HG03432 (cell line): ENCODE results near the gene ZNF12.
A peak's percentile ranks its signal among the peaks of the same experiment; 100 is the strongest.
"Not testable (repeated sequence)": the region's sequence is repeated elsewhere in the genome, so short reads cannot be mapped to it uniquely, and the experiment has no call there.

ENCODE experiments used
- ATAC-seq: cut with Tn5 transposase; IDR thresholded peaks from one replicate; pipeline ENCODE4 v1.9.1; 2021; ENCODE audit warnings: mild to moderate bottlenecking, moderate library complexity; ENCODE audit not compliant: unreplicated experiment

Gene ZNF12

DNA sequence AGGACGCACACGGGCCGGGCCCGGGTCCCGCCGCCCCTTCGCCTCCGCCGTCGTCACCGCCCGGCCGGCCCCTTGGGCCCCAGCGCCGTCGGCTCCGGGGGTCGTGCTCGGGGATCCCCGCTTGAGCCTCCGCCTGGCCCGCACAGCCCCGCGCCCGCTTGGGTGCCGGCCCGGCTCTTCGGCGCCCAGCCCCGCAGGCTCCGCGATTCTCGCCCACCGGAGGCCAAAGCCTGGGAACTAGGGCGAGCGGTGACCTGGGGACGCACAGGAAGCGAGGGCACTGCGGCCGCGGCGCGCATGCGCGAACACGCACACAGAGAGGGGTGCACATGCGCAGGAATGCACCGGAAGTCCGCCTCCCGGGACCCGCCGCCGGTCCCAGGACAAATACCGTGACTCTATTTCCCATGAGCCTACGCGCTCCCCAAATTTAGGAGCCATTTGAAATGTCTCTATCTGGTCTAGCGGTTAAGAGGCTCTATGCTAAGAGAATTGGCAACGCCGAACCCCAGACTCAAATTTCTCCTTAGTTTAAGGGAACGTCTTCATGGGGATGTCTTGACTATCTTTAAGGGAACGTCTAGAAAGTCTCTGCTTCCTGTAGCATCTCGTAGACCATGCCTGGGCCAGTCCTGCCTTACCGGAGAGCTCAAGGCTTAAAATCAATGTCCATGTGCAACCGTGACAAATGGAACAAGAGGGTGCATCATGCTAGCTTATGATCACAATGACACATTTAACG, at the start of gene ZNF12:
Gene ZNF12 (minus strand): TSS at position 282 of the 742 bp plus-strand sequence. CDS start 1,774 bp downstream, outside the sequence.
- peak; percentile 93 for ATAC-seq

GRCh38 chr7:6753964-6754363, 47.2 kb upstream of the ZNF12 start, which contains the start of gene RSPH10B2:
Gene RSPH10B2, plus strand, starts transcription at chr7:6754103. Its CDS starts 3,575 bp downstream, at chr7:6757678.
- not testable (repeated sequence) for ATAC-seq

DNA sequence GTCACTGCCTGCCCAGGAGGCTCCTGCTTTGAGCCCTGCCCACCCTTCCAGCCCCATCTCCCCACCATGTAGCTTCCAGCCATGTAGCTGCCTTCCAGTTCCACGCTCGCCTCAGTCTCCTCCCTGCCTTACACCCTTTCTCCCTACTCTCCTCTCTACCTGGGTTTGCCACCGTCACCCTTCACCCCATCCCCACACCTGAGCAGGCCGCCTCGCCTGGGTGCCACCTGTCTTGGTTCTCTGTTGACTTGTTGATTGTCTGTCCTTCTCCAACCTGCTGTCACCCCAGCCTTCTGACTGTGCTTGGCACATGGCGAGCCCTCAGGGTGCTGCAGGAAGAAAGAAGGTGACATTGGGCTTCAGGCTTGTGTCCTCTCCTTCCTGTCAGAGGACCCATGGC, 43.4 kb upstream of the ZNF12 start:
- ATAC-seq = not testable (repeated sequence)

- not testable (repeated sequence) for ATAC-seq
Observed at GRCh38 chr7:6749335-6749734, 42.6 kb upstream of the ZNF12 start.

GRCh38 chr7:6744410-6745100, 37.8 kb upstream of the ZNF12 start:
- not testable (repeated sequence) for ATAC-seq

GRCh38 chr7:6738415-6738814, 31.7 kb upstream of the ZNF12 start:
- ATAC-seq = not testable (repeated sequence)

- ATAC-seq = no peak
Observed at GRCh38 chr7:6730343-6730633, 23.5 kb upstream of the ZNF12 start.

DNA sequence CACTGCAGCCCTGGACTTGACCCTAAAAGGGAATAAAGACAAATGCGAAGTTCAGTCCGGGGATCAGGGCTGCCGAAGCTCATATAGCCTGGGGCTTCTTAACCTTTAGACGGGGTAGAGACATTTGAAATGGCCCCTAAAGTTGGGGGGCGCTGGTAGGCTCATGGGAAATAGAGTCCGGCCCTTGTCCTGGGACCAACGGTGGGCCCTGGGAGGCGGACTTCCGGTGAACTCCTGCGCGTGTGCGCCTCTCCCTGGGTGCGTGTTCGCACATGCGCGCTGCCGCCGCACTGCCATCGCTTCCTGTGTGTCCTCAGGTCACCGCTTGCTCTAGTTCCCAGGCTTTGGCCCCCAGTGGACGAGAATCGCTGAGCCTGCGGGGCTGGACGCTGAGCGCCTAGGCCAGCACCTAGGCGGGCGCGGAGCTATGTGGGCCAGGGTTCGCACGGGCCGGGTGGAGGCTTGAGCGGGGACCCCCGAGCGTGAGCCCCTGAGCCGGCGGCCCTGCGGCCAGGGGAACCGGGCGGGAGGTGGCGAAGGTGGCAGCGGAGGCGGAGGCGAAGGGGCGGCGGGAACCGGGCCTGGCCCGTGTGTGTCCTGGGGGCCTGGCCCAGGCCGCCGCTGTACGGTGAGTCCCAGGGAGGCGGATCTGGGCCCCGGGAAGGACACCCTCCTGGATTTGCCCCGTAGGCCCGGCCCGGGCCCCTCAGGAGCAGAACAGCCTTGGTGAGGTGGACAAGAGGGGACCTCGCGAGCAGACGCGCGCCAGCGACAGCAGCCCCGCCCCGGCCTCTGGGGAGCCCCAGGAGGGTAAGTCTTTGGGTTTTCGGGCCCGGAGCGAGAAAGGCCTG, 23.0 kb upstream of the ZNF12 start:
- ATAC-seq = peak; percentile 92

GRCh38 chr7:6728893-6729491, 22.2 kb upstream of the ZNF12 start:
- not testable (repeated sequence) for ATAC-seq

DNA sequence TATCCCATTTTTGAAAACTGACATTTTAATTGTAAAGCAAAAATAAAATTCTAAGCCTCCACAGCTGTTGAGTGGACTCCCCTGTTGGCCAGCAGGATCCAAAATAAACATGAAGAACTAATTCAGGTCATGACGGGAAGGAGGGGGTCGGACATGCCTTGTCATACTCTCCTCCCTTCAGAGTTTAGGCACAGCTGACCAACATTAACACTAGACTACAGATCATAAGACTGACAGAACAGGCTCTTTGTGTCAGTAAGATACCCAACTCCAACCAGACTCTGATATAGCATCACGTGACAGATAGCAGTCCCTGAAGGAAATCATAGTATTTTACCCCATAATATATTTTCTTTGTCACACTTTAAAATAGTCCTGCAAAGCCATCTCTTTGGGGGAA, 20.9 kb upstream of the ZNF12 start:
- ATAC-seq = no peak

DNA sequence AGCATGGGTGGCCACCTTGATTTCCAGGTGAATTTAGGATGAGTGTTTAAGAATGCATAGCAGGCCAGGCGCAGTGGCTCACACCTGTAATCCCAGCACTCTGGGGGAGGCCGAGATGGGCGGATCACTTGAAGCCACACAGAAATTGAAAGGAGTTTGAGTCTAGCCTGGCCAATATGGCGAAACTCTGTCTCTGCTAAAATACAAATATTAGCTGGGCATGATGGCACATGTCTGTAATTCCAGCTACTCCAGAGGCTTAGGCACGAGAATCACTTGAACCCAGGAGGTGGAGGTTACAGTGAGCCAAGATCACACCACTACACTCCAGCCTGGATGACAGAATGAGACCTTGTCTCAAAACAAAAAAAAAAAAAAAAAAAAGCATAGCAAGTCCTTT, 19.6 kb upstream of the ZNF12 start:
- not testable (repeated sequence) for ATAC-seq

DNA sequence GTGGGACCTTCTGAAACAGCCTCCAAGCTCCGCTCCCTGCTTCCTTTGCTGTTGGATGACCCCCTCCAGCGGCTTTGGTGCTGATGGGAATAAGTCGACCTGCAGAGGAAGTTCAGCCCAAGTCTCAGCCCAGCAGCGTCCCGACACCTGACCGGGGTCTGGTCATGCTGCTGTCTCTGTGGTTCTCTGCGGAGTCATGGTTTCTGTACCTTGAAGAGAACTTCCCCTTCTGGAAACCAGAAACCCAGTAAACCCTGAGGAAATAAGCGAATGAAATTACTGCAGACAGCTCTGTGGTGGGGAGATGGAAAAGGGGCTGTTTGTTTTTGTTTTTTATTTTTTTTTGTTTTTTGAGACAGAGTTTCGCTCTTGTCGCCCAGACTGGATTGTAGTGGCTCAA, 18.3 kb upstream of the ZNF12 start:
- peak; percentile 67 for ATAC-seq

GRCh38 chr7:6724351-6724750, 17.6 kb upstream of the ZNF12 start:
- ATAC-seq = not testable (repeated sequence)

DNA sequence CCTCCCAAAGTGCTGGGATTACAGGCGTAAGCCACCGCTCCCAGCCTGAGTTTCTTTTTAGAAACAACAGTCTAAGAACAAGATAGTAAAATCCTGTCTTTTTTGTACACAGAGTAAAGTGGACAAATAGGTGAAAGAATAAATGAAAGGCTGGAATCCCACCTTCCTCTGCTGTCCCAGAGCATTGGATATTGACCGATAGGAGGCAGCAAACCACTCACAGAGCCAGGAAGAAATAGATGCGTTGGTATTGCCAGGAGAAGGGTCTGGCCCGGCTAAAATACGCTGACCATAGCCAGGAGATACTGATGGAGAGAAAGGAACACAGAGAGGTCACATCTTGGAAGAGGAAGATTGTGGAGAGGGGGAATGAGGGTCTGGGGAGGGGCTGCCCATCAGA, 11.4 kb upstream of the ZNF12 start:
- ATAC-seq = no peak

DNA sequence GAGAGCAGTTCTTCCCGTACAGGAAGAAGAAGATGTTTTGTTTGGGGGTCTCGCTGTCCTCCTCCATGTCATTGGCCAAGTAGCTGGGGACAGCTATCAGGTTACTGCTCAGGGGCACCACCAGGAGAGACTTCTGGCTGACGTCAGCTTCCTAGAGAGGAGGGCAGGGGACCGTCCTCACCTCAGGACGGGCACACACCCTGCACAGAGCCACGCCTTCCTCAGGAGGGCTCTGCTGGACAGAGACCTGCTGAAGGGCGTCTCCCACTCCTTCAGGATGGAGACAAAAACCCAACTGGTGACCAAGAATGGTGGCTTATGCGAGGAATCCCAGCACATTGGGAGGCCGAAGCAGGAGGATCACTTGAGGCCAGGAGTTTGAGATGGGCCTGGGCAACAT, 9.2 kb upstream of the ZNF12 start:
- not testable (repeated sequence) for ATAC-seq

DNA sequence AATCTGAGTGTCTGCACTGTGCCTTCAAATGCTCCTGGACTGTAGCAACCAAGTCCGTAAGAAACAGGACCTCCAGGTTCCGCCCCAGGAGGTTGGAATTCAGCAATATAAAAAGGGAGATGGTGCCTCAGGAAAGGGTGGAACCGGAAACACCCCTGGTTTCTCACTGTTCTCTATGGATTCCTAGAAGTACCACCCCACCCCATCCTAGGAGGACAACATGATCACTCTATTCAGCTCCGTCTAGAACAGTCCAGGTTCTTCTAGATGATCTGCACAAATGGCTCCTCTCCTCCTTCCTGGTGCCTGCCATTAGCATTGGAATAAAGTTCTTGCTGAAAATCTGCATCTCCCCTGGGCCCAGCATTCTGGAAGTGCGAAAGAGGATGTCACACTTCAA, 7.6 kb upstream of the ZNF12 start:
- no peak for ATAC-seq

DNA sequence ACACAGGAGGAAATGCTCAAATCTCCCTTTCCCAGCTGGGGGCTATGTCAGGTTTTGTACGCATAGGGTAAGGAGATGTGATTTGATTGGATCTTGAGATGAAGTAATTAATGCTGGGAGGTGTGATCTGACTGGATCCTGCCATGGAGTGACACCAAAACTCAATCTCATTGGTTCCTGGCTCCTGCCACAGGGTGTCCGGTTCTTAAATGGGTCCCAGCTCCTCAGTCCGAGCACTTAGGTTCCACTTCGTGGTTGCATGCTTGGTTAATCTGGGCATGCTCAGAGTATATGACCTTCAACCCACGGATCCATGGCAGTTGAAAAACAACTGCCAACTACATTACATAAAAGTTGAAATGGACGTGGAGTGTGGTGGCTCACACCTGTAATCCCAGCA, 3.1 kb upstream of the ZNF12 start:
- ATAC-seq = no peak

GRCh38 chr7:6708304-6708703, 1.6 kb upstream of the ZNF12 start:
- no peak for ATAC-seq

- peak; percentile 35 for ATAC-seq
Observed at GRCh38 chr7:6705959-6706665, 635 bp downstream of the ZNF12 start.

DNA sequence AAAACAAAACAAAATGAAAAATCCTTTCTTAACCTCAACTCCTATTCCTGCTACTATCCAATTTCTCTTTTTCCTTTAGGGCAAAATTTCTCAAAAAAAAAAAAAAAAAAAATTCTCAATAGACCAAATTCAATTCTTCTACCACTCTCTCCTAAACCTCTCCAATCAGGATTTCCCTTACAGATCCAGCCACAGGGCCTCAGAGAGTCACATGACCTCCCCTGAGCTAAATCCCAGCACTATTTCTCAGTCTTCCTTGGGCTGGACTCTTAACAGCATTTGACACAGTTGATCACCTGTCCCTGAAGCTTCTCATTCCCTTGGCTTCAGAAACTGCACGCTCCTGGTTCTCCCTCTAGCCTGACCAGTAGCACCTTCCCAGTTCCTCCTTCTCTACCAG, 4.9 kb downstream of the ZNF12 start:
- ATAC-seq = no peak
